ENCODE results near the gene CPTP.

- TF ChIP-seq POLR2A (IDR thresholded peaks at IDR 0.05; ENCODE audit: low read length): no peak
- no peak for TF ChIP-seq GATA1 (IDR thresholded peaks at IDR 0.05; ENCODE audit: low read depth, low read length)
Measured at GRCh38 chr1:1305300-1306069, 19.1 kb upstream of the CPTP start.

Measured in erythroblast (primary cell).